HG03066 (cell line): ENCODE results near the gene ERFE.

Experiments
- ATAC-seq: cut with Tn5 transposase; IDR thresholded peaks from one replicate; pipeline ENCODE4 v1.9.1; 2021; ENCODE audit warnings: low read depth; ENCODE audit not compliant: unreplicated experiment

Gene ERFE

DNA sequence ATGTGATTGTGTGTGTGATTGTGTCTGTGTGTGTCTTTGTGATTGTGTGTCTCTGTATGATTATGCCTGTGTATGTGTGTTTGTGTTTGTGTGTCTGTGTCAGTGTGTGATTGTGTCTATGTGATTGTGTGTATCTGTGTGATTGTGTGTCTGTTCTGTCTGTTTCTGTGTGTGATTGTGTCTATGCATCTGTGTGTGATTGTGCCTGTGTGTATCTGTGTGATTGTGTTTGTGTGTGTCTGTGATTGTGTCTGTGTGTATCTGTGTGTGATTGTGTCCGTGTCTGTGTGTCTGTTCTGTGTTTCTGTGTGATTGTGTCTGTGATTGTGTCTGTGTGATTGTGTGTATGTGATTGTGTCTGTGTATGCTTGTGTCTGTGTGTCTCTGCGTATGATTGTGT is 32.4 kb upstream of the ERFE start:
- ATAC-seq, result no peak

DNA sequence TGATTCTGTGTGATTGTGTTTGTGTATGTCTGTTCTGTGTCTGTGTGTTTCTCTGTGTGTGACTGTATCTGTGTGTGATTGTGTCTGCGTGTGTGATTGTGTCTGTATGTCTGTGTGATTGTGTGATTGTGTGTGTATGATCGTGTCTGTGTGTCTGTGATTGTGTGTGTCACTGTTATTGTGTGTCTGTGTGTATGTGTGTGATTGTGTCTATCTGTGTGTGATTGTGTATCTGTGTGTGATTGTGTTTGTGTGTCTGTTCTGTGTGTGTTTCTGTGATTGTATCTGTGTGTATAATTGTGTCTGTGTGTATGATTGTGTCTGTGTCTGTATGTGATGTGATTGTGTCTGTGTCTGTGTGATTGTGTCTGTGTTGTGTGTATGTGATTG is 32.0 kb upstream of the ERFE start:
- ATAC-seq, result no peak

DNA sequence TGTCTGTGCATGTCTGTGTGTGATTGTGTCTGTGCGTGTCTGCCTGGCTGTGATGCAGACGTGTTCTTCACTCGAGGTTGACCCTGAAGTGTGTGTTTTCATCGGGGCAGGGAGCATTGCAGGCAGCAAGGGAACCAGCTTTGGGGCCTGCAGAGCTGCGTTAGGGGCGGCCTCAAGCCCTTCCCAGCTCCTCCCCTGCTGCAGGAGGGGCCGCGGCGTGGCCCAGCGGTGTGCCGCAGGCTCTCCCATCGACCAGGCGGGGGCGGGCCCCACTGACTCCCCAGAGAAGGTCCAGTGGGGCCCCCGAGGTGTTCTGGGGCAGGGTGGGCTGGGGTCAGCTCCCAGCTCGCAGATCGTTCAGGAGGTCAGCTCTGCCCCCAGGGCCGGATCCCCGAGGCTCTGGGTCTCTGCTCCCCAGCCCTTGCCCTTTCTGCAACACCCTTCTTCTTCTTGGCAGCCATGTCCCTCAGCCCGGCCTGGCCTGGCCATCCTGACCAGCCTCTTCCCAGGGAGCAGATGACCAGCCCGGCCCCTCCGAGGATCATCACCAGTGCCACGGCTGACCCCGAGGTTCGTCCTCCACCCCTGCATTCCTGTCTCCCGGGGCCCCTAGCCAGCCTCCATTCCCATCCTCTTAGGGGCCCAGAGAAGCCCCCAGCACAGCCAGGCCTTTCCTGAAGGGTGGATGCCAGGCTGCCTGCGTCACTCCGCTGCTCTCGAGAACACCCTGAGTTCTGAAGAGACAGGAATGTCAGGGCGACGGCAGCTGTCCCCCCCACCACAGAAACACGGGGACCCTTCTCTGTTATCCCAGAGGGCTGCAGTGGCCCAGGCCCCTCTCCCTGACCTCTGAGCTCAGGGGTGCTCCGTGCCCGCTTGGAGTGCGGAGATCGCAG is 31.4 kb upstream of the ERFE start:
- no peak for ATAC-seq

DNA sequence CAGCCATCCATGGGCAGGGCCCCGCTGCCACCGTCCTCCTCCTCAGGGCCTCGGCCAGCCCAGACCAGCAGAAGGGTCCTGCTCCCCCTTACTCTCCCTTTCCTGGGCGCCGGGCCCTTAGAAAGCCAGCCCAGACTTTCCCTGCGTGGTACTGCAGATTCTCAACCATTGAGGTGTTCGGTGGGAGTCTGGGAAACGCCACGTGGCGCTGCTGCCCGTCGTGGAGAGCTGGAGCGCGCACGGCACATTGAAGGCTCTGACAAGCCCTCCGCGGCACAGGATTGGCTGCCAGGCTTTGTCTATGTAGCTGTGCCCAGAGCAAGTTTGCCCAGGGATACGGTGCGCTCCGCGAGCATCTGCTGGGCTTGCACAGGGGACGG is 30.7 kb upstream of the ERFE start:
- no peak for ATAC-seq

DNA sequence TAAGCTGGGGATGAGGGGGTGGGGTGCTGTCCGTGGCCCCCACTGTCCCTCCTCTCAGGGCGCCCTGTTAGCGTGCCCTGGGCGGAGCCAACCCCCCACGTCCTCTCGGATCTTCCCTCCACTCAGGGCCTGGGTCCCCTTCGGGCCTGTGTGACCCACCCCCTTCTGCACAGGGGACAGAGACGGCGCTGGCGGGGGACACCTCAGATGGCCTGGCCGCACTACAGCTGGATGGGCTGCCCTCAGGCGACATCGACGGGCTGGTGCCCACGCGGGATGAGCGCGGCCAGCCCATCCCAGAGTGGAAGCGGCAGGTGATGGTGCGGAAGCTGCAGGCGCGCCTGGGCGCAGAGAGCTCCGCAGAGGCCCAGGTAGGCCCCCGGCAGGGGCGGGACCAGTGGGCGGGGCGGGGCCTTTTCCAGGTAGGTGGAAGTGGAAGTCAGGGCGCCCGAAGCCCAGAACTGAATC is 30.2 kb upstream of the ERFE start:
- ATAC-seq, result no peak

DNA sequence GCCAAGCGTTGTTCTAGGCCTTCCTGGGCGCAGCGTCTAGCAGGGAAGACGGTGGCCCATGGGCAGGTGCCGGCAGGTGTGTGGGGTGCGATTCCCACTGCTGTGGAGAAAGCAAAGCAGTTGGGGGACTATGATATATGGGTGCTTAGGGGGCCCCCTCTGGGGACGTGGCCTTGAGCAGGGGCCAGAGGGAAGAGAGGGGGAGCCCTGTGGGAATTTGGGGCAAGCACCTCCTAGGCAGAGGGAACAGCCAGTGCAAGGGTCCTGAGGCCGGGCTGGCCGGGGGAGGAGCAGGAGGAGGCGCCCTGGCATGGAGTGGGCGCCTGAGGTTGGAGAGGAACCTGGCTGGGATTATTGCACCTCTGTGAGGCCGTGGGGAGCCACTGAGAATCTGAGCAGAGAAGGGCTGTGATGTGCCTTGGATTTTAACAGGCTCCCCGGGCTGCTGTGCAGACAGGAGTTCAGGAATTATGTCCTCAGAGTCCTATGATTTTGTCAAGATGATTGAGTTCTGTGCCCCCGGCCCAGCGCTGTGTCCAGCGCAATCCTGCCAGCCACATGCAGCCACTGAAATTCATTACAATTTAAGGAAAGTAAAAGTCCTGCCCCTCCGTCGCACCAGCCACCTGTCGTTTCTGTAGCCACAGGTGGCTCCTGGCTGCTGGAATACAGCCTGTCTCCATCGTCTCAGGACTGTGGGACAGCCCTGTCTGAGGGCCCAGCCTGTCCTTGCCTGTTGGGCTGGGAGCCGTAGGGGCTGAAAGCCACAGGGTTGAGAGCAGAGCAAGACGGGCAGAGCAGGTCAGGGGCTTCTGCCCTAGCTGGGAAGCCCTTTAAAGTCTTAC is 29.4 kb upstream of the ERFE start:
- ATAC-seq, result no peak

DNA sequence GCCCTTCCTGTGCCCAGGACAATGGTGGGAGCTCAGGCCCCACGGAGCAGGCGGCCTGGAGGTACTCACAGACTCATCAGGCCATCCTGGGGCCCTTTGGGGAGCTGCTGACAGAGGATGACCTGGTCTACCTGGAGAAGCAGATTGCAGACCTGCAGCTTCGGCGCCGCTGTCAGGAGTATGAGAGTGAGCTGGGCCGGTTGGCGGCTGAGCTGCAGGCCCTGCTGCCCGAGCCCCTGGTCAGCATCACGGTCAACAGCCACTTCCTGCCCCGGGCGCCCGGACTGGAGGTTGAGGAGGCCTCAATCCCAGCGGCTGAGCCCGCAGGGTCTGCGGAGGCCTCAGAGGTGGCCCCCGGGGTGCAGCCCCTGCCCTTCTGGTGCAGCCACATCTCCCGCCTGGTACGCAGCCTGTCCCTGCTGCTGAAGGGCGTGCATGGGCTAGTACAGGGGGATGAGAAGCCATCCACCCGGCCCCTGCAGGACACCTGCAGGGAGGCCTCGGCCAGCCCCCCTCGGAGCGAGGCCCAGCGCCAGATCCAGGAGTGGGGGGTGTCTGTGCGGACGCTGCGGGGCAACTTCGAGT is 28.6 kb upstream of the ERFE start:
- no peak for ATAC-seq

DNA sequence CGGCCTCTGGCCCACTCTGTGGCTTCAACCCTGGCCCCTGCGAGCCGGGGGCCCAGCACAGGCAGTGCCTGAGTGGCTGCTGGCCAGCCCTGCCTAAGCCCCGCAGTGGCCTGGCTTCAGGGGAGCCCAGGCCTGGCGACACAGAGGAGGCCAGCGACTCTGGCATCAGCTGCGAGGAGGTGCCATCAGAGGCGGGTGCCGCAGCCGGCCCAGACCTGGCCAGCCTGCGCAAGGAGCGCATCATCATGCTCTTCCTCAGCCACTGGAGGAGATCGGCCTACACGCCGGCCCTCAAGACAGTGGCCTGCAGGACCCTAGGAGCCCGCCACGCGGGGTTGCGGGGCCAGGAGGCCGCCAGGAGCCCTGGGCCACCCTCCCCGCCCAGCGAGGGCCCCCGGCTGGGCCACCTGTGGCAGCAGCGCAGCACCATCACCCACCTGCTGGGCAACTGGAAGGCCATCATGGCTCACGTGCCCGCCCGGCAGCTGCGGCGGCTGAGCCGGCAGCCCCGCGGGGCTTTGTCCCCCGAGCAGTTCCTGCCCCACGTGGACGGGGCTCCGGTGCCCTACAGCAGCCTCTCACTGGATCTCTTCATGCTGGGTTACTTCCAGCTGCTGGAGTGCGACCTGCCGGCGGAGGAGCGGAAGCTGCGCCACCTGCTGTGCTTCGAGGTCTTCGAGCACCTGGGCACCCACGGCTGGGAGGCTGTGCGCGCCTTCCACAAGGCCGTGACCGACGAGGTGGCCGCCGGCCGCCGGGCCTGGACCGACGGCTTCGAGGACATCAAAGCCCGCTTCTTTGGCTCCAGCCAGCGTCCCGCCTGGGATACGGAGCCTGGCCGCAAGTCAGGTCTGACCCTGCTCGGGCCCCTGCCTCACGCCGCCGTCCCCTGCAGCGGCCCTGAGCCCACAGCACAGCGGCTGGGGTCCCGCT is 27.8 kb upstream of the ERFE start:
- no peak for ATAC-seq

DNA sequence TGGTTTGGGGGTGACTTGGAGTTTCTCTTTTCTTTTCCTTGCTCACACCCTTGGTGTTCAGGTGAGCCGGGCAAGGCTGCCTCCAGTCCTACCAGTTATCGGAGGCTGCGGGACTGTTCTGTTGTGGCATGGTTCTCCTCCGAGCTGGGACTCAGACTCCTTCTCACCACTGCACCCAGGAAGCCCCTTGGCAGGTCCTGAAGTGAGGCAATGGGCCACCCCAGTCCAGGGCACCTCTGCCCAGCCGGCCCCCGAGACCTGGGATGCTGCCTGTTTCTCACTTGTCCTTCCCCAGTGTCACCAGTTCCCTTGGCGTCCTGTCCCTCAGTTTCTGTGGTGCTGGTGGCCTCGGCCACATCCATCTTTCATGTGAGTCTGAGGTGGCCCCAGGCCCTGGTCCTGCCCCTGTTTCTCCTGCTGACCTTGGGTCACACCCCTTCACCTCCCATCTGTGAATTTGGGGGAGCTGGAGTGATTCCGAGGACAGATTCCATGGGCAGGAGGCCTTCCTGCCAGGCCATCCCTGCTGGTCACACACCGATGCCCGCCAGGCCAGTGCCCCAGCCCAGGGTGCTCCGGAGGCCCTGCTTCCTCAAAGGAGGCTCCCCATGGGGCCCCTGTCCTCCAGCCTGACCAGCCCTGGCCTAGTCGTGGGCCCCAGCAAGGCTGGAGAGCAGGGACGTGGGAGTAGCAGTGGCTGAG is 26.9 kb upstream of the ERFE start:
- no peak for ATAC-seq

DNA sequence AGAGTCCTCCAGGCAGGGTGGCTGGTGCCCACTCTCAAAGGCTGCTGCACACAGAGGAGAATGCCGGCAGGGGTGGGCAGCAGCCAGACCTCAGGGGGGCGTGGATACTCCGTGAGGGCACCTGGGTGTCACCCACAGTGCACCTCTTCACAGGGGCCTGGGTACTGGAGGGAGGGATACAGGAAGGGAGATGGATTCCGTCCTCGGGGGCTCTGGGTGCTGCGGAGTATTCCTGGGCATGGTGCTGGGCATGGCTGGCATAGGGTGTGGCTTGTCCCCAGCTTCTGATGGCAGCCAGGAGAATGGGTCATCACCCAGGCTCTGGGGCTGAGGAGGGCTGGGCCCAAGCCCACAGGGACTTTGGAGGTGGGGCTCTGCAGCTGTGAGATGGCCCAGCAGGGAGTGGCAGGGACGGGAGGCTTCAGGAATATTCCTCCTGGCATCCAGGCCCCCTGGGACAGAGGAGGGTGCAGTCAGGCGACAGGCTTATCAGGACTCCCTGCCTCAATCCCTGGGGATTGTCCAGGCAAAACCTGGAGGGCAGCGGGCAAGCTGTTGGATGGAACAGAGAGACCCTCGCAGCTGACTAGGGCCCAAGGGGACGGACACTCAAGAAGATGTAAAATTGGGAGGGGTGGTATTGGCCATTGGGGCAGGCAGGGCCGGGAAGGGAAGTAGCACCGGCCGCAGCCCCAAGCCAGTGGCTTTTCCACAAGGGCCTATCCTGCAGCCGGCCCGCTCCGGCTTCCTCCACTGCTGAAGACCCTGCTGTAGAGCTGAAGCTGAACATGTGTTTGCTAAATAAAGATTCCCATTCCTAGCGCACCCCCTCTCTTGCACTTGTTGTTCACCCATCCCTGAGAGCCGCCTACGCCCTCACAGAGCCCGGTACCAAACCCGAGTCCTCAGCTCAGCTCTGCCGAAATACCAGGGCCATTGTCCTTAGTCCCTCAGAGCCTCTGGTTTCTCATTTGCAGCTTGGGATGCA is 26.0 kb upstream of the ERFE start:
- ATAC-seq, result no peak

DNA sequence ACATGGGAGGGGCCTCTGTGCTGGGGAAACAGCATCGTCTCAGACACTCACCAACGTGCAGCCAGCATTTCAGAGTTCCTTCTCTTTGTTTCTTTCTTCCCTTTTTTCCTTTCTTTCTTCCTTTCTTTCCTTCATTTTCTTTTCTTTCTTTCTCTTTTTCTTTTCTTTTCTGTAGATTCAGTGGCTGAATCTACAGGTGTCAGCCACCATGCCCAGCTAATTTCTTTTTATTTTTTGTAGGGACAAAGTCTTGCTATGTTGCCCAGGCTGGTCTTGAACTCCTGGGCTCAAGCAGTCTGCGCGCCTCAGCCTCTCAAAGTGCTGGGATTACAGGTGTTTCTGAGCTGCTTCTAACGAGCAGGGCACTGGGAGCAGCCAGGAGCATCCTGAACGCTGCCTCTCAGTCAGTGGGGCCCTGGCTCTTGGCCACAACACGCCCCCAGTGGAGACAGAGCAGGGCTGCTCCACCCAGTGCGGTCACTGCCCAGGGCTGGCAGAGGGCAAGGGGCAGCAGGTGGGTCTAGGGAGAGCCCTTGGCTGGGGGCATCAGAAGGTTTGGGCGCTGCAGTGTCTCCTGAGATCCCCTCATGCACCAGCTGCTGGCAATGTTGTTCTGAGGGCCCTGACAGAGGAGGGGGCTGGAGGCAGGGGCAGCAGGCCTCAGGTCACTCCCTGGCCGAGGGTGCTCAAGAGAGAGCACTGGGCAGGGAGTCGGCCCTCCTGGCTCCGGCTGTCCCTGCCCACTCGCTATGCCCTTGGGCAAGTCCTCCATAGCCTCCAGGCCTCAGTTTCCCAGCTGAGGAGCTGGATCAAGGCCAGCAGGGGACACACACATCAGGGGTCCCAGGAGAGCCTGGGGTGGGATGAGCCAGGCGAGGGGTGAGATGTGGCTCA is 25.0 kb upstream of the ERFE start:
- no peak for ATAC-seq

DNA sequence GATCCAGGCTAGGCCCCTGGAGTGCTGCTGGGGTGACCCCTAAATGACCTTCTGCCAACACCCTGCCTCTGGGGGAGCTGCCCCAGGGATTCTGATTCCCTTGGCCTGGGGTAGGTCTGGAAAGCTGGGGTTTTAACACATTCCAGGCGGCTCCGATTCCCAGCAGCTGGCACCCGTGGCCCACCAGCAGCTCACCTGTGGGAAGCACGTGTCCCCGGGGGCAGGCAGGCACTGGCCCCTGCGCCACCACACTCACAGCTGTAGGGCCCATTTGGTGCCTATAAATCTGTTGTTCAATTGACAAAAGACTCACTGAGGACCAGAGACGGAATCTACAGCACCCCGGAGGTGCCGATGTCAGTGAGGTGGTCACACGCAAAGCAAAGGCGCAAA is 24.4 kb upstream of the ERFE start:
- ATAC-seq, result no peak

DNA sequence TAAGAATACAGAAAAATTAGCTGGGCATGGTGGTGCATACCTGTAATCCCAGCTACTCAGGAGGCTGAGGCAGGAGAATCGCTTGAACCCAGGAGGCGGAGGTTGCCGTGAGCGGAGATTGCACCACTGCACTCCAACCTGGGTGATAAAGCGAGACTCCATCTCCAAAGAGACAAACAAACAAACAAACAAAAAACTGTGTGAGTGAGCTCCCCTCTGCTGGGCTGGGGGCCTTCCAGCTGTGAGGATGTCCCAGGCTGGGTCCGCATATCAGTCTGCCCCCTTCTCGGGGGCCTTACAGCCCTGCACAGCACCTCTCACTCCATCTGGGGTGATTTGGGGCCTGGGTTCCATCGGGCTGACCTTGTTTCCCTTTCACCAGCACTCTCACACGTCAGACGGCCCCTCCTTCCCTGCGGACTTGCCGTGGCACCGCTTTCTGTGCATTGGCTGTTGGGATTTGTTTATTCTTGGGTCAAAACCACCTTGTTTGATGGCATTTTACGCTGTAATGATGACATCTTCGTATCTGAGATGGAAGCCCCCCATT is 23.1 kb upstream of the ERFE start:
- ATAC-seq, result no peak

DNA sequence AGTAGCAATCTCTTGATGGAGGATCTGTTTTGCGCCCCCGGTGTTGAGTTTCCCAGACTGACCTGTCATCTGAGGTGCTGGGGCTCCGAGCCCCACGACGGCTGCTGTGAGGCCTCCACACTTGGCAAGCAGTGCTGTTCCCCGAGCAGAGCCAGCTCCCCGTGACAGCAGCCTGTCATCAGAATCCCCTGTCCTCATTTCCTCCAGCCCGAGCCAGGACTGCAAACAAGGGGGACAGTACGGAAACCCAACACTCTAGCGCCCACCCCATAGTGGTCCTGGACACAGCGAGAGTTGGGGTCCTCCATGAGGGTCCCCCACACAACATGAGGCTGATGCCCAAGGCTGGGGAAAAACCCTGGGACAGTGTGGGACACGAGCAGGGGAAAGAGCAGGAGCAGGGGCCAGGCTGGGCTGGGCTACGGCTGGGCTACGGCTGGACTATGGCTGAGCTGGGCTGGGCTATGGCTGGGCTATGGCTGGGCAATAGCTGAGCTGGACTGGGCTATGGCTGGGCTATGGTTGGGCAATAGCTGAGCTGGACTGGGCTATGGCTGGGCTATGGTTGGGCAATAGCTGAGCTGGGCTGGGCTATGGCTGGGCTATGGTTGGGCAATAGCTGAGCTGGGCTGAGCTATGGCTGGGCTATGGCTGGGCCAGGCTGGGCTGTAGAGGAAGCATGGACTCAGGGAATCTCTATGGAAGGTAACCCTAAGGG is 21.8 kb upstream of the ERFE start:
- no peak for ATAC-seq

DNA sequence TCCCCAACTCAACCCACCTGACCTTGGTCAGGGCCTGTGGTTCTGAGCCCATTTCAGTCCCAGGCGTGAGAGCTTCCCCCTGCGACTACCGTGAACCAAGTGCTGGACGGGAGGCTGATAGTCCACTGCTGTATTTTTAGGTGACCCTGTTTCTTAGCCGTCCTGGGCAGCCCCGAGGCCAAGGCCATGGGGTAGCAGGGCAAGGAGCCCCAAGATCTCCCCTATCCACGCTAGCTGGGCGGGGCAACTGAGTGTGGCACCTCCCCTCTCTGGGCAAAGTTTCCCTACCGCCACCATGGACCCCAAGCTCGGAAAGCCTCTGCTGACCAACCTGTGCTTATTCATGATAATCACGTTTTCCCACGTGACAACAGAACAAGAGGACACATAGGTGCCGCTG is 20.9 kb upstream of the ERFE start:
- no peak for ATAC-seq

DNA sequence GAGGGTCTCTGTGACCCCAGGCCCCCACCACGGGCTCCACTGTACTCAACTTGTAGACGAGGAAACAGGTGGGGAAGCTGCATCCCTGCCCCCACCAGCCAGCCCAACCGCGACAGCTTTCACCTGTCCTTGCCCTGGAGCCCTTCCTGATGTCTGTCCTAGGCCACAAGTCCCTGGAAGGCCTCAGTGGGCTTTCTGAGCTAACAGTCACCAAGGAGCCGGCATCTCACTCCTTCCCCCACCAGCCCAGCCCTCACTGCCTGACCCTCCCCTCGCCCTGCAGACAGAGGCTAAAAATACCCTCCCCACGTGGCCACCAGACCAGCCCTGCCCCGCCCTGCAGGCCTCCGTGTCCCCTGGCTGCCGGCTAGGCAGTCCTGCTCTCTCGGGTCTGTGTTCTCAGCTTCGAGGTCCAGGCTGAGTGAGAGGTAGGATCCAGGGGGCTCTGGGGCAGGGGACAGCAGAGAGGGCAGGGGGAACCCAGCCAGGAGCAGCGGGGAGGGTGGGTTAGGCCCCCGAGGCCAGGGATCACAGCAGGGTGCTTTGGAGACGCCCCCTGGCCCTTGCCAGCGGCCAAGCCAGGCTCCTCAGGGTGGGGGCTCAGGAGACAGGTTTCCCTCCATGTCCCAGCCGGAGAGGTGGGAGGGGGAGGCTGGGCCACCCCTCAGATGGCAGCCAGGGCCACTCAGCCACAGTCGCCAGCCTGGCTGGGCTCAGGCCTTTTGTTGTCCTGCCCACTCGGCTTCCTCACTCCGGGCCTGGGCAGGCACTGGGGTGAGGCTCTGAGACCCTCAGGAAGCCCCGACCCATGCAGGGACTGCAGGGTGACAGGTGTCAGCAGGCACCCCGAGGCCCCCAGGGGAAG is 20.2 kb upstream of the ERFE start, which contains the start of gene KLHL30:
KLHL30 (plus strand) TSS at position 338 of the 865 bp plus-strand sequence. CDS start 2,087 bp downstream, outside the sequence.
- ATAC-seq, result no peak
